Mesothelial cell of epicardium (in vitro differentiated cells): ENCODE results near the gene SUSD5. TPM values are rescaled to one million over a fixed set of nuclear protein-coding genes. Genes with fewer than 3 reads are reported as not detected.
A peak's percentile ranks its signal among the peaks of the same experiment; 100 is the strongest.

Experiments used
- DNase-seq, 2 experiments: peaks; one replicate each; pipeline ENCODE4 v3.0.0; 2021; ENCODE audit warnings: low spot score in 2 of 2; ENCODE audit not compliant: unreplicated experiment in 2 of 2
- H3K27ac Mint-ChIP-seq: 2 replicates; pipeline ENCODE4 v1.8.0; 2021; ENCODE audit warnings: mixed read lengths
- H3K27me3 Mint-ChIP-seq: 2 replicates; pipeline ENCODE4 v1.8.0; 2021; ENCODE audit warnings: low read depth, mixed read lengths
- H3K36me3 Mint-ChIP-seq: 2 replicates; pipeline ENCODE4 v1.8.0; 2021; ENCODE audit warnings: mixed read lengths
- H3K4me1 Mint-ChIP-seq: 2 replicates; pipeline ENCODE4 v1.8.0; 2021; ENCODE audit warnings: mixed read lengths
- H3K4me3 Mint-ChIP-seq: 2 replicates; pipeline ENCODE4 v1.8.0; 2021; ENCODE audit warnings: mild to moderate bottlenecking, moderate library complexity, mixed read lengths
- H3K9me3 Mint-ChIP-seq: 2 replicates; pipeline ENCODE4 v1.8.0; 2021; ENCODE audit warnings: mixed read lengths
- CTCF ChIP-seq: fragments of 200-600 bp; sonication (generic); IDR thresholded peaks from one replicate; pipeline ENCODE4 v1.5.0; 2021; ENCODE audit warnings: antibody characterized with exemption; ENCODE audit not compliant: unreplicated experiment
- total RNA-seq: library from RNA; stranded (reverse); gene quantifications from 3 replicates; pipeline ENCODE4 v1.2.1, GENCODE V29; 2021

SUSD5 gene
- total RNA-seq, 1 donor from 2014 or later: 1.3 TPM

DNA sequence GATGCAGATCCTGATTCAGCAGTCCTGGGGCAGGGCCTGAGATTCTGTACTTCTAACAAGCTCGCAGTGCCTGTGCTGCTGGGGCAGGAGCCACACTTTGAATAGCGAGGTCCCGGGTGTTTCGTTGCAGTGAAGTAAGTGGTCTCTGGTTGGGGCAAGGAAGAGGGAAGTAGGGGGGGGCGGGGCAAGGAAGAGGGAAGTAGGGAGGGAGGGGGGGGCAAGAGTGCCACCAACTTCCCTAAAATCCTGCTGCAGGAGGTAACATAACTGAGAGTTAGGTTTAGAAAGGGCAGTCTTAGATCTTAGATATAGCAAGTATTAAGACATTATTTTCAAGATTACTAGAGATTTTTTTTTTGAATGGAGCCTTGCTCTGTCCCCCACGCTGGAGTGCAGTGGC lies 69.3 kb downstream of the SUSD5 start:
- Mint-ChIP-seq H3K4me3 (no peak overlapping the region), H3K27me3 (no peaks in the 10 kb centered on the region), H3K36me3 (peaks cover 3% of the 10 kb centered on the region), H3K9me3 (no peaks in the 10 kb centered on the region), H3K4me1 (peaks cover 7% of the 10 kb centered on the region), H3K27ac (no peak overlapping the region)
- no peak for DNase-seq
- no peak for TF ChIP-seq CTCF

DNA sequence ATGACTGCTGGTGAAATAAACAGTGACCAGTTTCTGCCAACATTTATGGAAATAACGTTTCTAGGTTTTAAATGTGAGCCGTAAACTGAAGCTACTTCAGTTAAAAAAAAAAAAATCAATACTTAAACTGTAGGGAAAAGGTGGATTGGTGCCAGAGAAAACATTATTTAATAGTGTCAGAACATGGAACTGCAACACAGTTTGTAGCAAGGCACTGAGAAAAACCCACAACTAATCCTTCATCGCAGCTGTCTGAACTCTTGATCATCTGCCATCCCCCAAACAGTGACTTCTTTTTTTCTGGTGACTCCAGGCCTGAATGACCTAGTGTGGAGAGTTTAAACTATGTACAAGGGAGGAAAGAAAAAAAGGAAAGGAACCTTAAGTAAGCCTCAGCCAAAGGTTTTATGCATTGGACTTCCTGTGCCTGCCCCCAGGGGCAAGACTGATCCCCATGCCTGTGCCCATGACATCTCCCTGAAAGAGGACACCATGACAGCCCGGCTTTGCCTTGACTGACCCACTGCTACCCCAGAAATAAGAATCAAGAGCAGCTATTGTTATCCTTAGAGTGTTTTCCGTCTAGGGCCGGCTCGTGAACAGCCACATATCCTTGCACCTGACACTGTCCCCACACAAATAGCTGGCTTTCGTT lies 71.7 kb downstream of the SUSD5 start:
- H3K4me1 Mint-ChIP-seq: peaks cover 7% of the 10 kb centered on the region
- peak overlapping the region; percentile 45 for H3K27ac Mint-ChIP-seq
- H3K9me3 Mint-ChIP-seq: no peaks in the 10 kb centered on the region
- DNase-seq: no peak
- no peaks in the 10 kb centered on the region for H3K27me3 Mint-ChIP-seq
- peaks cover 13% of the 10 kb centered on the region for H3K36me3 Mint-ChIP-seq
- TF ChIP-seq CTCF: no peak
- no peak overlapping the region for H3K4me3 Mint-ChIP-seq

DNA sequence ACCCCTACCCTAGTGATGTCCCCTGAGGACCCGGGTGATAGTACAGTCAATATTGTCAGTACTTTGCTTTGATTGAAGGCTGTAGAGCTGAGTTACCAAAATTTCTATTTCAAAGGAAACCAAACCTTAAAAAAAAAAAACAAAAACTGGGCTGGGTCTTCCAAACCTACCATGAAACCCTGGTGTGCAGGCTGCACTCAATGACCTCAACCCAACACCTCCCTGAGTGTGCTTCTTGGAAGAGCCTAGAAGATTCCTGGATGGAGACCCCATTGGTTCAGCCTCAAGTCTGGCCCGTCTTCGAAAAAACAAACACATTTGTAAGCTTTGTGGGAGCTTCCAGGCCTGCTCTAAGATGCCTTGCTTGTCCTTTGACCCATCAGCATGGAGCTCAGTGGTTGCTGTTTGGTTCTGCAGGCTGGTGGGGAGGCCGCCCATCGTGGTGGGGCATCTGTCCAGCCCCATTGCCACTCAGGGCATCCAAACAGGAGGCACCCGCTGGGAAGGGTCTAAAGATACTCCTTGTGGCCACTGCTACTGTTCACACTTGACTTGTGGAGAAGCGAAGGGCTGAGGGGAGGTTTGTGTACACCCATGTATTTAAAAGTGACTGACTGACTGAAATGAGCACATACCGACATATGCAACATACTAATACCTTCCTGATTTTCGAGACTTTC lies 72.6 kb downstream of the SUSD5 start:
- no peaks in the 10 kb centered on the region for H3K9me3 Mint-ChIP-seq
- peak in 1 of 2 experiments; percentile 26 for DNase-seq
- H3K27ac Mint-ChIP-seq: no peak overlapping the region
- TF ChIP-seq CTCF: no peak
- no peak overlapping the region for H3K4me3 Mint-ChIP-seq
- no peaks in the 10 kb centered on the region for H3K27me3 Mint-ChIP-seq
- peaks cover 20% of the 10 kb centered on the region for H3K36me3 Mint-ChIP-seq
- peaks cover 7% of the 10 kb centered on the region for H3K4me1 Mint-ChIP-seq

DNA sequence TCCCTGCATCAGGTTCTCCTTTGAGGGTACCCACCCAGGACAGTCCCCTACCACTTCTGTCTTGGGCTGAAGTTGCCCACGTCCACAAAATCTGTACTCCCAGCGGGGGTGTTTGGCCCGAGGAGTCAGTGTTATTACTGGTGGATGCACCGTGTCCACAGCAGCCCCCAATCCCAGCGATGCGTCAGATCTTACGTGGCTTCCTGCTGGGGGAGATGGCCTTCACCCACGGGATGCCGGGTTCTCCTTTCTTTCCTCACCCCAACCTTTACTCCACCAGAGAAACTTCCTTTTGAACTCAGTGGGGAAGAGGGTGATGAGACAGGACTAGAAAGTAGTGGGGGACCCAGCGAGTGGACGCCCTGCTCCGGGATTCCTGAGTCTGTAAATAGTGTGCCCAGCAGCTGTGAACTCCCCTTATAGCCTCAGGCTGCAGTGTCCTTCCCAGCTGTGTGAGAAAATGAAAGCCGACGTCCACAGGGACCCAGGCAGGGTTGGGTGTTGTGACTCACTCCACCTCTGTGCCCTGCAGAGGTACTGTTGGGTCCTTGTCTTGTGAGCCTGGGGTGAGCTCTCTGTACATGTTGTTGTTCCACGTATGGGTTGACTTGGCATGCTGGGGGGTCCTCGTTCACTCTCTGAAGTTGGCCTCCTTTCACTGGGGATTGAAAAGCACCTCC lies 73.2 kb downstream of the SUSD5 start:
- H3K27ac Mint-ChIP-seq: no peak overlapping the region
- no peaks in the 10 kb centered on the region for H3K9me3 Mint-ChIP-seq
- H3K4me1 Mint-ChIP-seq: peaks cover 7% of the 10 kb centered on the region
- H3K4me3 Mint-ChIP-seq: no peak overlapping the region
- no peaks in the 10 kb centered on the region for H3K27me3 Mint-ChIP-seq
- TF ChIP-seq CTCF: no peak
- DNase-seq: no peak
- peaks cover 24% of the 10 kb centered on the region for H3K36me3 Mint-ChIP-seq

- TF ChIP-seq CTCF: no peak
- H3K27me3 Mint-ChIP-seq: no peaks in the 10 kb centered on the region
- peak in 1 of 2 experiments; percentile 30 for DNase-seq
- H3K4me1 Mint-ChIP-seq: peaks cover 7% of the 10 kb centered on the region
- H3K9me3 Mint-ChIP-seq: no peaks in the 10 kb centered on the region
- H3K27ac Mint-ChIP-seq: no peak overlapping the region
- H3K4me3 Mint-ChIP-seq: no peak overlapping the region
- H3K36me3 Mint-ChIP-seq: peaks cover 24% of the 10 kb centered on the region
Observed at GRCh38 chr3:33144433-33144832, 74.2 kb downstream of the SUSD5 start.
